DOHH2 (cell line): ENCODE results near the gene CRADD.

Experiments
- H3F3A ChIP-seq: fragments of 200-600 bp; sonication (generic), shearing (Covaris generic); 2 replicates; pipeline ENCODE4 v1.6.0; 2016; ENCODE audit warnings: antibody characterized with exemption, mild to moderate bottlenecking; ENCODE audit not compliant: control insufficient read depth, insufficient read depth
- H3K27ac ChIP-seq: fragments of 200-600 bp; sonication (generic); 2 replicates; pipeline ENCODE4 v1.5.1; 2014; ENCODE audit warnings: low read depth, mild to moderate bottlenecking, low read length, moderate library complexity
- H3K27me3 ChIP-seq: fragments of 200-600 bp; sonication (generic); 2 replicates; pipeline ENCODE4 v1.6.1; 2014; ENCODE audit warnings: mild to moderate bottlenecking, low read length, mixed read lengths; ENCODE audit not compliant: control insufficient read depth
- H3K36me3 ChIP-seq: fragments of 200-600 bp; sonication (generic); 2 replicates; pipeline ENCODE4 v1.6.1; 2014; ENCODE audit warnings: mild to moderate bottlenecking, low read length, moderate library complexity, mixed read lengths; ENCODE audit not compliant: control insufficient read depth
- H3K4me1 ChIP-seq: fragments of 200-600 bp; sonication (generic); 2 replicates; pipeline ENCODE4 v1.6.1; 2014; ENCODE audit warnings: mild to moderate bottlenecking, low read length, mixed read lengths; ENCODE audit not compliant: control insufficient read depth
- H3K4me2 ChIP-seq: fragments of 200-600 bp; sonication (generic); 2 replicates; pipeline ENCODE4 v1.6.0; 2014; ENCODE audit warnings: mild to moderate bottlenecking, low read length, moderate library complexity
- H3K4me3 ChIP-seq: fragments of 200-600 bp; sonication (generic); 2 replicates; pipeline ENCODE4 v1.5.1; 2014; ENCODE audit warnings: mild to moderate bottlenecking, low read length, mixed read lengths
- H3K79me2 ChIP-seq: fragments of 200-600 bp; sonication (generic); 2 replicates; pipeline ENCODE4 v1.6.1; 2014; ENCODE audit warnings: mild to moderate bottlenecking, low read length, mixed read lengths; ENCODE audit not compliant: control insufficient read depth
- H3K9me2 ChIP-seq: fragments of 200-600 bp; sonication (generic); replicated peaks from 2 replicates; pipeline ENCODE4 v1.6.1; 2014; ENCODE audit warnings: mild to moderate bottlenecking, low read length, mixed read lengths; ENCODE audit not compliant: control insufficient read depth
- H3K9me3 ChIP-seq: fragments of 200-600 bp; sonication (generic); 2 replicates; pipeline ENCODE4 v1.6.1; 2014; ENCODE audit warnings: antibody characterized with exemption, low read length, mixed read lengths; ENCODE audit not compliant: control insufficient read depth, insufficient read depth
- H4K20me1 ChIP-seq: fragments of 200-600 bp; sonication (generic); 2 replicates; pipeline ENCODE4 v1.6.0; 2014; ENCODE audit warnings: low read depth, mild to moderate bottlenecking, antibody characterized with exemption, low read length, moderate library complexity; ENCODE audit not compliant: control insufficient read depth, insufficient read depth
- EZH2phosphoT487 ChIP-seq: fragments of 200-600 bp; sonication (generic); IDR thresholded peaks from 2 replicates; pipeline ENCODE4 v1.6.1; 2017; ENCODE audit warnings: borderline replicate concordance, mild to moderate bottlenecking, antibody characterized with exemption, low read length, moderate library complexity, mixed read lengths
- TF ChIP-seq, protein P1 (sequence below): fragments of 200-600 bp; sonication (generic); IDR thresholded peaks from one replicate; pipeline ENCODE4 v1.5.1; 2014; ENCODE audit warnings: antibody characterized with exemption, mild to moderate bottlenecking, low read depth, low read length; ENCODE audit not compliant: poor library complexity, severe bottlenecking

The CRADD gene

DNA sequence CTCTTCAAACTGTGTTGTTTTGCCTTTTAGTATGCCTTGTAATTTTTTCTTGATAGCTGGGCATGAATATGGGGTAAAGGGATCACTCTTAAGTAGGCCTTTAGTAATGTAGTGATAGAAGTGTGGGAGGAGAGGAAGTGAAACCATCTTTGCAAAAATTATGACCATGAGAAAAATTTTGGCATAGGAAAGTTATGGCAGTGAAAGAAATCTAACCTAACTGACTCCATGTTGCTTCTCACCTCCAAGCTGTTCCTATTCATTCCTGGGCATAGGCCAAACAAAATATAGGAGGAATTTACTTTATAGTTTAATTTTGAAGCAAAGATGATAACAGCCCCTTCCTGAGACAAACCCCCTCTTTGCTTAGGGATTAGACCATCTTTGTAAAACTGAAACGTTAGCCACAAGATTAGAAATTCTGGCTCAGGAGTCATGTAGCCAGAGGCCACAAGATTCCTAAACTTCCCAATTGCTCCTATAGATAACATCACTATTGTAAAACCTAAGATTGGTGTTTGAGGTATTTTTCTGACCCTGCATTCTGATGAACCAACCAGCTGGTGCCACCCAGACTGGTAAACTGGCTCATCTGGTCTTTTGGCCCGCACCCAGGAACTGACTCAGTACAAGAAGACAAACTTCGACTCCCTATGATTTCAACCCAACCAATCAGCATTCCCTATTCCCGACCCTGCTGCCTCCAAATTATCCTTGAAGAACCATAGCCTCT lies 45.8 kb downstream of the CRADD start:
- TF ChIP-seq, protein P1, sequence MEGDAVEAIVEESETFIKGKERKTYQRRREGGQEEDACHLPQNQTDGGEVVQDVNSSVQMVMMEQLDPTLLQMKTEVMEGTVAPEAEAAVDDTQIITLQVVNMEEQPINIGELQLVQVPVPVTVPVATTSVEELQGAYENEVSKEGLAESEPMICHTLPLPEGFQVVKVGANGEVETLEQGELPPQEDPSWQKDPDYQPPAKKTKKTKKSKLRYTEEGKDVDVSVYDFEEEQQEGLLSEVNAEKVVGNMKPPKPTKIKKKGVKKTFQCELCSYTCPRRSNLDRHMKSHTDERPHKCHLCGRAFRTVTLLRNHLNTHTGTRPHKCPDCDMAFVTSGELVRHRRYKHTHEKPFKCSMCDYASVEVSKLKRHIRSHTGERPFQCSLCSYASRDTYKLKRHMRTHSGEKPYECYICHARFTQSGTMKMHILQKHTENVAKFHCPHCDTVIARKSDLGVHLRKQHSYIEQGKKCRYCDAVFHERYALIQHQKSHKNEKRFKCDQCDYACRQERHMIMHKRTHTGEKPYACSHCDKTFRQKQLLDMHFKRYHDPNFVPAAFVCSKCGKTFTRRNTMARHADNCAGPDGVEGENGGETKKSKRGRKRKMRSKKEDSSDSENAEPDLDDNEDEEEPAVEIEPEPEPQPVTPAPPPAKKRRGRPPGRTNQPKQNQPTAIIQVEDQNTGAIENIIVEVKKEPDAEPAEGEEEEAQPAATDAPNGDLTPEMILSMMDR, result no peak
- TF ChIP-seq EZH2phosphoT487, result no peak
- no peaks in the 10 kb centered on the region for H3F3A ChIP-seq
- no peak overlapping the region for H3K4me3 ChIP-seq
- no peaks in the 10 kb centered on the region for H3K9me2 ChIP-seq
- H3K27ac ChIP-seq, result no peak overlapping the region
- H3K4me1 ChIP-seq, result no peaks in the 10 kb centered on the region
- H4K20me1 ChIP-seq, result no peaks in the 10 kb centered on the region
- no peaks in the 10 kb centered on the region for H3K79me2 ChIP-seq
- H3K36me3 ChIP-seq, result no peaks in the 10 kb centered on the region
- no peaks in the 10 kb centered on the region; the same call in 1 of the 2 replicates for H3K9me3 ChIP-seq
- no peak overlapping the region for H3K4me2 ChIP-seq
- H3K27me3 ChIP-seq, result no peaks in the 10 kb centered on the region

DNA sequence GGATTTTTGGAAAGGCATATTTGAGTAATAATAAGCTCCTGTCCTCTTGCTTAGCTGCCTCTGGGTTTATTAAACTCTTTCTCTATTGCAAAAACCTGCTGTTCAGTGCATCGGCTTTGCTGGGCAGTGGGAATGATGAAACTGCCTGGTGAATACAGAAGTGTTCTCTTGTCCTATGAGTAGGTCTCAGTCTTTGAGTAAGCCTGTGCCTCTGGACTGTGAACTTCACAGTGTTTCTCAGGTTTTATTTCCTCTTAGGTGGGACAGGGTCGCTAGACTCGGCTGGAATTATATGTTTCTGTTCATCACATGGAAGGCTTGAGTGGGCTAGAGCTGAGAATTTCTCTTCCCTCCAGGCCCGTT lies 46.4 kb downstream of the CRADD start:
- Histone ChIP-seq H3K9me2 (no peaks in the 10 kb centered on the region), H3K27ac (no peak overlapping the region), H3K4me1 (no peaks in the 10 kb centered on the region), H3F3A (no peaks in the 10 kb centered on the region), H3K27me3 (no peaks in the 10 kb centered on the region), H3K79me2 (no peaks in the 10 kb centered on the region), H3K9me3 (no peaks in the 10 kb centered on the region), H3K4me3 (no peak overlapping the region), H3K36me3 (no peaks in the 10 kb centered on the region), H4K20me1 (no peaks in the 10 kb centered on the region), H3K4me2 (no peak overlapping the region)
- TF ChIP-seq, protein P1, result no peak
- no peak for TF ChIP-seq EZH2phosphoT487

DNA sequence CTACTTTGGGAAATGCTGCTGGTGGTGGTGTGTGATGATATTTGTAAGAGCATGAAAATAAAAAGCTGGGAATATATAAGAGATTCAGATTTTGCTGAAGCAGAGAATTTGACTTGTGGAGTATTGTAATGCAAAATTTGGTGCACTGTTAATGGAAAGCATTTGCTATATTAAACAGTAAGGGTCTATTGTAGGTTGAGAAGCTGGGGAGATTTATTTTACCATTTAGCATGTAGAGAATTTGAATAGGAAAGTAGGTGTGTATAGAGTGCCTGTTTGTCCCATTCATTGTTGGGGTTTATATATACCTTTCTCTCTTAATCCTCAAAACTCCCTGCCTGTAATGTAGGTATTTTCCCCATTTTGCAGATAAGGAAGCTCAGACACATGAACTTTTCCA lies 48.4 kb downstream of the CRADD start:
- TF ChIP-seq, protein P1, result no peak
- TF ChIP-seq EZH2phosphoT487, result no peak
- no peak overlapping the region for H3K27ac ChIP-seq
- H3K4me2 ChIP-seq, result no peak overlapping the region
- no peaks in the 10 kb centered on the region for H3K9me3 ChIP-seq
- no peaks in the 10 kb centered on the region for H3F3A ChIP-seq
- H3K9me2 ChIP-seq, result no peaks in the 10 kb centered on the region
- no peaks in the 10 kb centered on the region for H4K20me1 ChIP-seq
- H3K36me3 ChIP-seq, result no peaks in the 10 kb centered on the region
- H3K27me3 ChIP-seq, result no peaks in the 10 kb centered on the region
- H3K4me3 ChIP-seq, result no peak overlapping the region
- H3K4me1 ChIP-seq, result no peaks in the 10 kb centered on the region
- H3K79me2 ChIP-seq, result no peaks in the 10 kb centered on the region
